ENCODE data around the gene AATF. TPM values are rescaled to one million over a fixed set of nuclear protein-coding genes. Genes with fewer than 3 reads are reported as not detected.
A peak's percentile ranks its signal among the peaks of the same experiment; 100 is the strongest.

The AATF gene
- total RNA-seq, 1 experiment from 2014 or later, result 43.5 TPM

- DNase-seq (ENCODE audit: low read depth), result no peak
Observed at GRCh38 chr17:36941265-36942010, 7.3 kb upstream of the AATF start.

GRCh38 chr17:36942019-36942599 lies 6.6 kb upstream of the AATF start:
- no peak for DNase-seq (ENCODE audit: low read depth)

- no peak for DNase-seq (ENCODE audit: low read depth)
Observed at GRCh38 chr17:36942631-36943125, 6.1 kb upstream of the AATF start.

GRCh38 chr17:36943250-36944191 lies 5.2 kb upstream of the AATF start:
- no peak for DNase-seq (ENCODE audit: low read depth)

- DNase-seq (ENCODE audit: low read depth), result no peak
Observed at GRCh38 chr17:36944553-36944952, 4.2 kb upstream of the AATF start.

- no peak for DNase-seq (ENCODE audit: low read depth)
Observed at GRCh38 chr17:36945140-36945539, 3.6 kb upstream of the AATF start.

- DNase-seq (ENCODE audit: low read depth), result no peak
Observed at GRCh38 chr17:36945959-36946725, 2.6 kb upstream of the AATF start.

- DNase-seq (ENCODE audit: low read depth), result no peak
Observed at GRCh38 chr17:36946726-36947091, 2.0 kb upstream of the AATF start.

- DNase-seq (ENCODE audit: low read depth), result peak; percentile 46
Observed at GRCh38 chr17:36947922-36948716, 635 bp upstream of the AATF start.

- DNase-seq (ENCODE audit: low read depth), result peak; percentile 51
Observed at GRCh38 chr17:36949461-36949927, 740 bp downstream of the AATF start.

- DNase-seq (ENCODE audit: low read depth), result no peak
Observed at GRCh38 chr17:36950027-36950426, 1.3 kb downstream of the AATF start.

GRCh38 chr17:36951084-36951789 lies 2.5 kb downstream of the AATF start:
- DNase-seq (ENCODE audit: low read depth), result no peak

GRCh38 chr17:36971508-36971907 lies 22.8 kb downstream of the AATF start:
- no peak for DNase-seq (ENCODE audit: low read depth)

GRCh38 chr17:36972186-36972700 lies 23.5 kb downstream of the AATF start:
- DNase-seq (ENCODE audit: low read depth), result peak; percentile 28

GRCh38 chr17:36972905-36973304 lies 24.2 kb downstream of the AATF start:
- DNase-seq (ENCODE audit: low read depth), result no peak

- DNase-seq (ENCODE audit: low read depth), result no peak
Observed at GRCh38 chr17:36975922-36976515, 27.3 kb downstream of the AATF start.

GRCh38 chr17:36977066-36977465 lies 28.3 kb downstream of the AATF start:
- DNase-seq (ENCODE audit: low read depth), result no peak

- no peak for DNase-seq (ENCODE audit: low read depth)
Observed at GRCh38 chr17:36977568-36977967, 28.8 kb downstream of the AATF start.

Measured in M059J (cell line).